Activated T-helper 1 cell treated with anti-CD3 and anti-CD28 coated beads, Interleukin-12 subunit alpha, Interleukin-12 subunit beta, Interleukin-2, Interleukin-4 antibody, amounts not matched to agents 30 ng/mL and 10 ng/mL and 1 ng/mL, durations not matched to agents 14 hours and 24 hours and 36 hours (primary cell): Measurements from ENCODE around the gene C9orf78. TPM values are rescaled to one million over a fixed set of nuclear protein-coding genes. Genes with fewer than 3 reads are reported as not detected.

Experiments
- DNase-seq: peaks from one replicate; pipeline ENCODE4 v3.0.0; 2021; ENCODE audit warnings: low spot score
- H3K27ac Mint-ChIP-seq: one replicate; pipeline ENCODE4 v1.8.0; 2021; ENCODE audit warnings: mild to moderate bottlenecking, mixed read lengths
- H3K27me3 Mint-ChIP-seq: one replicate; pipeline ENCODE4 v1.8.0; 2022; ENCODE audit warnings: mild to moderate bottlenecking, moderate library complexity, mixed read lengths; ENCODE audit not compliant: insufficient read depth
- H3K36me3 Mint-ChIP-seq: one replicate; pipeline ENCODE4 v1.8.0; 2021; ENCODE audit warnings: low read depth, mixed read lengths
- H3K4me1 Mint-ChIP-seq: one replicate; pipeline ENCODE4 v1.8.0; 2021; ENCODE audit warnings: low read depth, mixed read lengths
- H3K4me3 Mint-ChIP-seq: one replicate; pipeline ENCODE4 v1.8.0; 2021; ENCODE audit warnings: mild to moderate bottlenecking, moderate library complexity, mixed read lengths
- H3K9me3 Mint-ChIP-seq: one replicate; pipeline ENCODE4 v1.8.0; 2021; ENCODE audit warnings: mixed read lengths
- intact Hi-C: fragments of 100-400 bp; cut with micrococcal nuclease; formaldehyde crosslinking; loops from one replicate; pipeline ENCODE4 v1.15.1; 2024
- total RNA-seq: library from RNA; stranded (reverse); gene quantifications from 2 replicates; pipeline ENCODE4 v1.2.3, GENCODE V29; 2022

Gene C9orf78
- total RNA-seq, 1 donor from 2014 or later: 67.4 TPM

DNA sequence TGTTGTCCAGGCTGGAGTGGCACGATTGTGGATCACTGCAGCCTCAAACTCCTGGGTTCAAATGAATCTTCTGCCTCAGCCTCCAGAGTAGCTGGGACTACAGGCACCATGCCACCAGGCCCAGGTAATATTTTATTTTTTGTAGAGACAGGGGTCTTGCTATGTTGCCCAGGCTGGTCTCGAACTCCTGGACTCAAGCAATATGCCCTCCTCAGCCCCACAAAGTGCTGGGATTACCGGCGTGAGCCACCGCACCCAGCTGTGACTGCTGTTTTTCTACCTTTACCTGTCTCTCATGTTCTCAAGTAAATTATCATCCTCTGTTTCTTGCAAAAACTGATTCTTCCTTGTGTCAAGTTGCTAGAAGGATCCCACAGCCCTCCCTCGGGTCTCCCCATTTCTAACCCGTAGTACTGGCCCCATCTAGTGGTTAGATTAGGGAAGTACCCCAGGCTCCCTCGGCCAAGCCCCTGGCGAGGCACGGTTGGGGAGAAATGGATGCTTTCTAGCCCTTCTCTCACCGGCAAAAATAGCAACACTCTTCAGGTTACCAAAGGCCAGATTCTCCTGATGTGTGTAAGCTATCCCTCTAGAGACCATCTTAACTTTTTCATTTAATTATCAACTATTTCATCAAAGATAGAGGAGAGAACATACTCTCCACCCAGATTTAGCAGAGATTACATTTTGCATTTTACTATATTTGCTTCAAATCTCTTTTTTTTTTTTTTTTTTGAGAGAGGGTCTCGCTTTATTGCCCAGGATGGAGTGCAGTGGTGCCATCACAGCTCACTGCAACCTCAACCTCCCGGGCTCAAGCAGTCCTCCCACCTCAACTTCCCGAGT, 51.3 kb downstream of the C9orf78 start:
- intact Hi-C loops: loop anchor here (1.0 to 5.0 kb wide), 6 partner anchors 46 to 653 kb away; partner anchors contain the start of genes ASB6 and NTMT1
- H3K9me3 Mint-ChIP-seq: no peaks in the 10 kb centered on the region
- H3K4me1 Mint-ChIP-seq: peaks cover 5% of the 10 kb centered on the region
- H3K4me3 Mint-ChIP-seq: no peak overlapping the region
- DNase-seq: peak; percentile 68
- H3K27me3 Mint-ChIP-seq: peaks cover 18% of the 10 kb centered on the region
- H3K27ac Mint-ChIP-seq: no peak overlapping the region
- no peaks in the 10 kb centered on the region for H3K36me3 Mint-ChIP-seq

DNA sequence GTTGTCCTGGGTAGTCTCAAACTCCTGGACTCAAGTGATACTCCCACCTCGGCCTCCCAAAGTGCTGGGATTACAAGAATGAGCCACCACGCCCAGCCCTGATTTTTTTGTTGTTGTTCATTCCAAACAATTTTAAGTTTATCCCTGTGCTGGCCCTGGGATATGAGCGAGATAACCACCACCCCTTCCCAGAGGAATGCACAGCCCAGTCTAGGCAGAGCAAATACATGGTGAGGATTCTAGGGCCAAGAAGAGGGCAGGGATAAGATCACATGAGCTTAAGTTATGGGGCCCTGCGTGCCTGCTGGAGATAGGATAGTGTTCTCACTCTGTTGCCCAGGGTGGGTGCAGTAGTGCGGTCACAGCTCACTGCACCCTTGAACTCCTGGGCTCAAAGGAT, 53.1 kb downstream of the C9orf78 start:
- no peak overlapping the region for H3K27ac Mint-ChIP-seq
- H3K9me3 Mint-ChIP-seq: no peaks in the 10 kb centered on the region
- no peak overlapping the region for H3K4me3 Mint-ChIP-seq
- intact Hi-C loops: loop anchor here (2.0 to 5.0 kb wide), 2 partner anchors 155 to 651 kb away; partner anchors contain the start of gene NTMT1
- peaks cover 14% of the 10 kb centered on the region for H3K4me1 Mint-ChIP-seq
- no peaks in the 10 kb centered on the region for H3K36me3 Mint-ChIP-seq
- DNase-seq: no peak
- peaks cover 23% of the 10 kb centered on the region for H3K27me3 Mint-ChIP-seq

DNA sequence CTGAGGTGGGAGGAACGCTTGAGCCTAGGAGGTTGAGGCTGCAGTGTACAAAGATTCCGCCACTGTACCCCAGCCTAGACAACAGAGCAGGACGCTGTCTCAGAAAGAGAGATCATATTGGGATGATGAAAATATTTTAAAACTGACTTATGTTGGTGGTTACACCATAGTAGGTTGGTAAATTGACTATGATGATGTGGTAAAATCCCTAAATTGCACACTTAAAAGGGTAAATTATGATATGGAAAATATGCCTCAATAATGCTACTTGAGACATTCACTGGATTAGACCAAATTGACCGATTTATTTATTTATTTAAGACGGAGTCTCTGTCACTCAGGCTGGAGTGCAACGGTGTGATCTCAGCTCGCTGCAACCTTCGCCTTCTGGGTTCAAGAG, 53.9 kb downstream of the C9orf78 start:
- Mint-ChIP-seq H3K4me3 (no peak overlapping the region), H3K27me3 (peaks cover 19% of the 10 kb centered on the region), H3K27ac (no peak overlapping the region), H3K9me3 (no peaks in the 10 kb centered on the region), H3K36me3 (no peaks in the 10 kb centered on the region), H3K4me1 (peaks cover 16% of the 10 kb centered on the region)
- DNase-seq: no peak
- intact Hi-C loops: loop anchor here (5.0 kb wide), 1 partner anchor 154 kb away; the partner anchor contains the start of gene NTMT1

DNA sequence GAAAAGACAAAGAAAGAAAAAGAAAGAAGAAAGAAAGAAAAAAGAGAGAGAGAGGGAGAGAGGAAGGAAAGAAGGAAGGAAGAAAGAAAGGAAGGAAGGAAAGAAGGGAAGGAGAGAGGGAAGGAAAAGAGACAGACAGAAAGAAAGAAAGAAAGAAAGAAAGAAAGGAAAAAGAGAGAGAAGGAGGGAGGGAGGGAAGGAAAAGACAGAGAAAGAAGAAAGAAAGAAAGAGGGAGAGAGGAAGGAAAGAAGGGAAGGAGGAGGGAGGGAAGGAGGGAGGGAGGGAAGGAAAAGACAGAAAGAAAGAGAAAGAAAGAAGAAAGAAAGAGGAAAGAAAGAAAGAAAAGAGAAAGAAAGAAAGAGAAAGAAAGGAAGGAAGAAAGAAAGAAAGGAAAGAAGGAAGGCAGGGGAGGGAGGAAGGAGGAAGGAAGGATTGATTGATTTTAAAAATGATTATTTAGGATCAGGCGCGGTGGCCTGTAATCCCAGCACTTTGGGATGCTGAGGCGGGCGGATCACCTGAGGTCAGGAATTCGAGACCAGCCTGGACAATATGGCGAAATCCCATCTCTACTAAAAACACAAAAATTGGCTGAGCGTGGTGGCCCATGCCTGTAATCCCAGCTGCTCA, 55.4 kb downstream of the C9orf78 start:
- H3K36me3 Mint-ChIP-seq: no peaks in the 10 kb centered on the region

DNA sequence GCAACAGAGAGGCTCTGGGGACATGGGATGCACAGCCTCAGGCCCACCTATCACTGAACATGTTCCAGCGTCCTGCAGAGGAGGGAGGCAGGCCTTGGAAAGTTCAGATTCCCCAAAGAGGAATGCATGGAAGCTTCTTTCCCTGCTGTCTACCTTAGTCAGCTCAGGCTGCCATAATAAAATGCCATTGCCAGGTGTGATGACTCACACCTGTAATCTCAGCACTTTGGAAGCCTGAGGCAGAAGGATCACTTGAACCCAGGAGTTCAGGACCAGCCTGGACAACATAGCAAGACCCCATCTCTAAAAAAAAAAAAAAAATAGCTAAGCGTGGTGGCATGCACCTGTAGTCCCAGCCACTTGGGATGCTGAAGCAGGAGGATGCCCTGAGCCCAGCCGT, 56.6 kb downstream of the C9orf78 start:
- Mint-ChIP-seq H3K27me3 (peaks cover 18% of the 10 kb centered on the region), H3K27ac (no peak overlapping the region), H3K4me1 (peaks cover 11% of the 10 kb centered on the region), H3K9me3 (no peaks in the 10 kb centered on the region), H3K4me3 (no peak overlapping the region), H3K36me3 (no peaks in the 10 kb centered on the region)
- DNase-seq: no peak
- intact Hi-C loops: no loop called here

More for the DNA sequence above, 55.4 kb downstream of the C9orf78 start:
- Mint-ChIP-seq H3K4me3 (no peak overlapping the region), H3K4me1 (peaks cover 16% of the 10 kb centered on the region), H3K9me3 (no peaks in the 10 kb centered on the region), H3K27me3 (peaks cover 22% of the 10 kb centered on the region), H3K27ac (no peak overlapping the region)
- intact Hi-C loops: loop anchor here (5.0 kb wide), 1 partner anchor 152 kb away; the partner anchor contains the start of gene NTMT1
- DNase-seq: no peak

GRCh38 chr9:129777769-129778130, 57.3 kb downstream of the C9orf78 start:
- peaks cover 11% of the 10 kb centered on the region for H3K4me1 Mint-ChIP-seq
- intact Hi-C loops: no loop called here
- DNase-seq: no peak
- H3K27me3 Mint-ChIP-seq: peaks cover 19% of the 10 kb centered on the region
- no peak overlapping the region for H3K27ac Mint-ChIP-seq
- H3K4me3 Mint-ChIP-seq: no peak overlapping the region
- no peaks in the 10 kb centered on the region for H3K9me3 Mint-ChIP-seq
- no peaks in the 10 kb centered on the region for H3K36me3 Mint-ChIP-seq

Other genes with a start within 250 kb of the C9orf78 start
- not detected in 2 replicates for gene C9orf50, start 214.2 kb downstream of the C9orf78 start, total RNA-seq
- 67.1 and 67.3 TPM in 2 replicates for gene NTMT1, start 209.1 kb downstream of the C9orf78 start, total RNA-seq
- gene ASB6, start 193.1 kb downstream of the C9orf78 start, total RNA-seq: 24.0 TPM in 2 replicates
- 6.2 and 7.8 TPM in 2 replicates for gene PRRX2, start 169.6 kb downstream of the C9orf78 start, total RNA-seq
- 0.16 TPM in 1 of 2 replicates, not detected in the other for gene PTGES, start 82.2 kb downstream of the C9orf78 start, total RNA-seq
- 21.9 and 25.6 TPM in 2 replicates for gene TOR1B, start 32.1 kb downstream of the C9orf78 start, total RNA-seq
- 61.3 and 62.1 TPM in 2 replicates for gene TOR1A, start 11.1 kb downstream of the C9orf78 start, total RNA-seq
- 47.9 and 50.2 TPM in 2 replicates for gene USP20, start 183 bp upstream of the C9orf78 start, total RNA-seq
- gene FNBP1, start 207.9 kb upstream of the C9orf78 start, total RNA-seq: 195 and 202 TPM in 2 replicates
- 23.1 and 24.9 TPM in 2 replicates for gene GPR107, start 218.6 kb upstream of the C9orf78 start, total RNA-seq